IPS-20b (cell line): ENCODE data around the gene TERB1.

Experiments
- H3K27ac ChIP-seq: one replicate; pipeline ENCODE4 v1.5.1; 2013; ENCODE audit warnings: low read length
- H3K27me3 ChIP-seq: 2 replicates; pipeline ENCODE4 v1.6.1; 2013; ENCODE audit warnings: mild to moderate bottlenecking, low read length, inconsistent platforms; ENCODE audit not compliant: insufficient read depth
- H3K36me3 ChIP-seq: 2 replicates; pipeline ENCODE4 v1.6.1; 2013; ENCODE audit warnings: low read depth, mild to moderate bottlenecking, inconsistent platforms, low read length, moderate library complexity; ENCODE audit not compliant: insufficient read depth
- H3K4me1 ChIP-seq: 2 replicates; pipeline ENCODE4 v1.6.1; 2013; ENCODE audit warnings: mild to moderate bottlenecking, control low read depth, inconsistent platforms, low read length, moderate library complexity; ENCODE audit not compliant: insufficient read depth
- H3K4me3 ChIP-seq: 2 replicates; pipeline ENCODE4 v1.5.1; 2013; ENCODE audit warnings: mild to moderate bottlenecking, low read length, inconsistent platforms
- H3K9ac ChIP-seq: 2 replicates; pipeline ENCODE4 v1.6.1; 2013; ENCODE audit warnings: low read depth, mild to moderate bottlenecking, inconsistent platforms, low read length, moderate library complexity
- H3K9me3 ChIP-seq: 2 replicates; pipeline ENCODE4 v1.6.1; 2013; ENCODE audit warnings: mild to moderate bottlenecking, low read depth, low read length, inconsistent platforms; ENCODE audit not compliant: insufficient read depth

TERB1 gene

GRCh38 chr16:66717112-66717675, 84.2 kb downstream of the TERB1 start:
- Histone ChIP-seq H3K9me3 (no peaks in the 10 kb centered on the region), H3K27me3 (no peaks in the 10 kb centered on the region), H3K36me3 (peaks cover 29% of the 10 kb centered on the region), H3K27ac (no peak overlapping the region), H3K9ac (no peak overlapping the region), H3K4me3 (no peak overlapping the region), H3K4me1 (no peaks in the 10 kb centered on the region)

GRCh38 chr16:66714654-66715307, 86.6 kb downstream of the TERB1 start:
- Histone ChIP-seq H3K9me3 (no peaks in the 10 kb centered on the region), H3K4me3 (no peak overlapping the region), H3K27ac (no peak overlapping the region), H3K9ac (no peak overlapping the region), H3K27me3 (no peaks in the 10 kb centered on the region), H3K4me1 (no peaks in the 10 kb centered on the region), H3K36me3 (peaks cover 8% of the 10 kb centered on the region; the same call in 1 of the 2 replicates)

- Histone ChIP-seq H3K9ac (no peak overlapping the region), H3K4me1 (no peaks in the 10 kb centered on the region), H3K36me3 (peaks cover 3% of the 10 kb centered on the region; the same call in 1 of the 2 replicates), H3K9me3 (no peaks in the 10 kb centered on the region), H3K4me3 (no peak overlapping the region), H3K27ac (no peak overlapping the region), H3K27me3 (no peaks in the 10 kb centered on the region)
Observed at GRCh38 chr16:66714062-66714461, 87.3 kb downstream of the TERB1 start.

- Histone ChIP-seq H3K4me1 (no peaks in the 10 kb centered on the region), H3K36me3 (no peaks in the 10 kb centered on the region), H3K9ac (no peak overlapping the region), H3K9me3 (no peaks in the 10 kb centered on the region), H3K4me3 (no peak overlapping the region), H3K27ac (no peak overlapping the region), H3K27me3 (no peaks in the 10 kb centered on the region)
Observed at GRCh38 chr16:66713076-66713475, 88.3 kb downstream of the TERB1 start.

GRCh38 chr16:66712512-66712911, 88.9 kb downstream of the TERB1 start:
- Histone ChIP-seq H3K9me3 (no peaks in the 10 kb centered on the region), H3K36me3 (no peaks in the 10 kb centered on the region), H3K4me1 (no peaks in the 10 kb centered on the region), H3K9ac (no peak overlapping the region), H3K27me3 (no peaks in the 10 kb centered on the region), H3K4me3 (no peak overlapping the region), H3K27ac (no peak overlapping the region)

GRCh38 chr16:66711581-66711980, 89.8 kb downstream of the TERB1 start:
- Histone ChIP-seq H3K4me1 (no peaks in the 10 kb centered on the region), H3K4me3 (no peak overlapping the region), H3K9me3 (no peaks in the 10 kb centered on the region), H3K9ac (no peak overlapping the region), H3K36me3 (no peaks in the 10 kb centered on the region), H3K27me3 (no peaks in the 10 kb centered on the region), H3K27ac (no peak overlapping the region)

GRCh38 chr16:66706506-66706880, 94.9 kb downstream of the TERB1 start:
- H3K9me3 ChIP-seq, result no peaks in the 10 kb centered on the region
- no peaks in the 10 kb centered on the region for H3K4me1 ChIP-seq
- H3K36me3 ChIP-seq, result no peaks in the 10 kb centered on the region
- H3K9ac ChIP-seq, result no peak overlapping the region
- no peak overlapping the region for H3K27ac ChIP-seq
- no peaks in the 10 kb centered on the region for H3K27me3 ChIP-seq
- H3K4me3 ChIP-seq, result no peak overlapping the region

- no peak overlapping the region for H3K9ac ChIP-seq
- no peaks in the 10 kb centered on the region for H3K36me3 ChIP-seq
- no peaks in the 10 kb centered on the region for H3K9me3 ChIP-seq
- H3K27me3 ChIP-seq, result no peaks in the 10 kb centered on the region
- no peak overlapping the region for H3K4me3 ChIP-seq
- H3K27ac ChIP-seq, result no peak overlapping the region
- no peaks in the 10 kb centered on the region for H3K4me1 ChIP-seq
Observed at GRCh38 chr16:66705790-66706505, 95.4 kb downstream of the TERB1 start.
